OCI-LY7 (cell line): Measurements from ENCODE around the gene MACROD2. TPM values are rescaled to one million over a fixed set of nuclear protein-coding genes. Genes with fewer than 3 reads are reported as not detected.

Experiments used
- BruUV-seq: library from RNA; stranded (reverse); fragments of 400-500 nt; replicated peaks from 2 replicates; lab custom pipeline; 2021; lab: Mats Ljungman, UMichigan
- CTCF ChIA-PET: fragments of 300-600 bp; sonication (Branson Sonifier 250); formaldehyde crosslinking; loops from one replicate; lab custom pipeline; 2022; ENCODE audit warnings: antibody characterized with exemption; ENCODE audit not compliant: unreplicated experiment; lab: Charles Lee
- POLR2A ChIA-PET: fragments of 300-600 bp; sonication (Branson Sonifier 250); formaldehyde crosslinking; loops from one replicate; lab custom pipeline; 2022; ENCODE audit warnings: antibody characterized with exemption; lab: Charles Lee
- DNase-seq: peaks from one replicate; pipeline ENCODE4 v3.0.0-alpha.2; 2015; ENCODE audit warnings: low spot score
- H2AFZ ChIP-seq: fragments of 200-600 bp; sonication (generic), shearing (Covaris generic); 2 replicates; pipeline ENCODE4 v1.6.1; 2014; ENCODE audit warnings: mild to moderate bottlenecking, antibody characterized with exemption, low read length, moderate library complexity
- H3K27ac ChIP-seq: fragments of 200-600 bp; sonication (generic); 2 replicates; pipeline ENCODE4 v1.5.1; 2014; ENCODE audit warnings: mixed run types, low read depth, mild to moderate bottlenecking, moderate library complexity, low read length, inconsistent platforms; ENCODE audit not compliant: poor library complexity, severe bottlenecking
- H3K36me3 ChIP-seq: fragments of 200-600 bp; sonication (generic); 2 replicates; pipeline ENCODE4 v1.6.1; 2014; ENCODE audit warnings: mild to moderate bottlenecking, antibody characterized with exemption, low read length, moderate library complexity, mixed read lengths; ENCODE audit not compliant: insufficient read depth
- H3K4me1 ChIP-seq: fragments of 200-600 bp; sonication (generic); 2 replicates; pipeline ENCODE4 v1.5.1; 2014; ENCODE audit warnings: mild to moderate bottlenecking, low read length; ENCODE audit not compliant: insufficient read depth, poor library complexity, severe bottlenecking
- H3K4me2 ChIP-seq: fragments of 200-600 bp; sonication (generic); 2 replicates; pipeline ENCODE4 v1.6.1; 2014; ENCODE audit warnings: mild to moderate bottlenecking, low read length
- H3K4me3 ChIP-seq: fragments of 200-600 bp; sonication (generic); 2 replicates; pipeline ENCODE4 v1.5.1; 2014; ENCODE audit warnings: mild to moderate bottlenecking, low read depth, low read length; ENCODE audit not compliant: poor library complexity, severe bottlenecking
- H3K79me2 ChIP-seq: fragments of 200-600 bp; sonication (generic); 2 replicates; pipeline ENCODE4 v1.6.1; 2016; ENCODE audit warnings: low read depth, mild to moderate bottlenecking, low read length, moderate library complexity, mixed read lengths; ENCODE audit not compliant: insufficient read depth
- H3K9me2 ChIP-seq: fragments of 200-600 bp; sonication (generic); 2 replicates; pipeline ENCODE4 v1.6.1; 2016; ENCODE audit warnings: mild to moderate bottlenecking, low read length, mixed read lengths; ENCODE audit not compliant: insufficient read depth
- H3K9me3 ChIP-seq: fragments of 200-600 bp; sonication (generic); 2 replicates; pipeline ENCODE4 v1.6.1; 2014; ENCODE audit warnings: mild to moderate bottlenecking, mixed run types, low read length, mixed read lengths
- H4K20me1 ChIP-seq: fragments of 200-600 bp; sonication (generic); 2 replicates; pipeline ENCODE4 v1.6.1; 2014; ENCODE audit warnings: mild to moderate bottlenecking, antibody characterized with exemption, low read length, moderate library complexity, mixed read lengths; ENCODE audit not compliant: insufficient read depth
- EZH2phosphoT487 ChIP-seq: fragments of 200-600 bp; sonication (generic); IDR thresholded peaks from 2 replicates; pipeline ENCODE4 v1.6.1; 2018; ENCODE audit warnings: low read depth, borderline replicate concordance, mild to moderate bottlenecking, mixed run types, antibody characterized with exemption, low read length, moderate library complexity, mixed read lengths
- intact Hi-C: fragments of 100-400 bp; cut with micrococcal nuclease; formaldehyde crosslinking; loops from one replicate; pipeline ENCODE4 v1.10.0; 2022; ENCODE audit not compliant: unreplicated experiment
- total RNA-seq, 2 experiments: library from RNA; depleted of rRNA in 1 of 2; stranded (reverse); fragments of >200 nt in 1 of 2; shearing (Covaris generic) in 1 of 2; gene quantifications; 2 replicates each; pipeline ENCODE4 v1.2.3, GENCODE V29; 2014 to 2022
- TF ChIP-seq, protein P1 (sequence below): fragments of 200-600 bp; sonication (generic); conservative IDR thresholded peaks from 2 replicates; pipeline ENCODE4 v1.5.1; 2014; ENCODE audit warnings: mild to moderate bottlenecking, antibody characterized with exemption, low read length, moderate library complexity, mixed read lengths

MACROD2 gene
- total RNA-seq, 2 experiments from 2014 or later, result 0.09 to 4.5 TPM

DNA sequence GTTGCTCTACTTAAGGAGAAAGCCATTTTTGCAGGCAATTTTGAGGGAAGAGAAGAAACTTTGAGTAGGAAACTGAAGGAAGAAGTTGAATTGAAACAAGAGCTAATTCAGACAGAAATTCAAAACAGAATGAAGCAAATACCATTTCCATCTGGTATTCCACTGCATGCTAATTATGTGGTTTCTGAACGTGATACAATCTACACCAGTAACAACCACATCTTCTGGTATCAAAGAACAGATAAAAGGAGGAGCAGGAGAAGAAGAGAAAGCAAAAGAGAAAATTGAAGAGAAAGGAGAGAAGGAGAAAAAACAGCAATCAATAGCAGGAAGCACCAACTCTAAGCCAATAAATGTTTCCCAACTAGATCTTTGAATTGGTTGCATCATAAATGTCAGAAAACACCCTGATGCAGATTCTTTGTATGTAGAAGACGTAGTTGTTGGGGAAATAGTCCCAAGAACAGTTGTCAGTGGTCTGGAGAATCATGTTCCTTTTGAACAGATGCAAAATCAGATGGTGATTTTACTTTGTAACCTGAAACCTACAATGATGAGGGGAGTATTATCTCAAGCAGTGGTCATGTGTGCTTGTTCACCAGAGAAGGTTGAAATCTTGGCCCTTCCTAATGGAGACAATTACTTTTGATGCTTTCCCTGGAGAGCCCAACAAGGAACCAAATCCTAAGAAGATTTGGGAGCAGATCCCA, 132.4 kb downstream of the MACROD2 start:
- CTCF ChIA-PET, result no interaction called here
- no TSS peak for BruUV-seq
- intact Hi-C loops, result no loop called here

DNA sequence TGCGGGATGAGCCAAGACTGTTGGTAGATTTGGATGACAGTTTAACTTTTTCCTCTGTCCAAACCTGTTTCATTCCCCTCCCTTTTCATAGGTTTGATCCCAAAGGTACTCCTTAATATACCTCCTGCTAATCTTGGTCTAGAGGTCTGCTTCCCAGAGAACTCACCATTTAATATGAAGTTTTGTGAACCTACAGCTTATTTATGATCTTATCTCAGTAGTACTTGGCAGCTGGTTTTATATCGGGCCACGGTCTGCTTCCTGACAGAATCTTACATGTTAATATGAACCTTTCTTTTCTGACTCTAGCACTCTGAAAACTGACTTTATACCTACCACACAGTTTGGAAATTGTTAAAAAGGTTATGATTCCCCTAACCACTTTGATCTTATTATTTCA, 138.7 kb downstream of the MACROD2 start:
- Histone ChIP-seq H3K4me1 (no peaks in the 10 kb centered on the region), H3K36me3 (no peaks in the 10 kb centered on the region), H3K4me2 (no peak overlapping the region), H3K79me2 (no peaks in the 10 kb centered on the region), H3K4me3 (no peak overlapping the region), H3K9me2 (no peaks in the 10 kb centered on the region), H2AFZ (no peak overlapping the region), H3K27ac (no peak overlapping the region), H4K20me1 (no peaks in the 10 kb centered on the region), H3K9me3 (no peaks in the 10 kb centered on the region)
- intact Hi-C loops, result no loop called here
- ChIA-PET POLR2A (no interaction called here), CTCF (no interaction called here)
- TF ChIP-seq, protein P1, sequence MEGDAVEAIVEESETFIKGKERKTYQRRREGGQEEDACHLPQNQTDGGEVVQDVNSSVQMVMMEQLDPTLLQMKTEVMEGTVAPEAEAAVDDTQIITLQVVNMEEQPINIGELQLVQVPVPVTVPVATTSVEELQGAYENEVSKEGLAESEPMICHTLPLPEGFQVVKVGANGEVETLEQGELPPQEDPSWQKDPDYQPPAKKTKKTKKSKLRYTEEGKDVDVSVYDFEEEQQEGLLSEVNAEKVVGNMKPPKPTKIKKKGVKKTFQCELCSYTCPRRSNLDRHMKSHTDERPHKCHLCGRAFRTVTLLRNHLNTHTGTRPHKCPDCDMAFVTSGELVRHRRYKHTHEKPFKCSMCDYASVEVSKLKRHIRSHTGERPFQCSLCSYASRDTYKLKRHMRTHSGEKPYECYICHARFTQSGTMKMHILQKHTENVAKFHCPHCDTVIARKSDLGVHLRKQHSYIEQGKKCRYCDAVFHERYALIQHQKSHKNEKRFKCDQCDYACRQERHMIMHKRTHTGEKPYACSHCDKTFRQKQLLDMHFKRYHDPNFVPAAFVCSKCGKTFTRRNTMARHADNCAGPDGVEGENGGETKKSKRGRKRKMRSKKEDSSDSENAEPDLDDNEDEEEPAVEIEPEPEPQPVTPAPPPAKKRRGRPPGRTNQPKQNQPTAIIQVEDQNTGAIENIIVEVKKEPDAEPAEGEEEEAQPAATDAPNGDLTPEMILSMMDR, result no peak
- TF ChIP-seq EZH2phosphoT487, result no peak
- BruUV-seq, result no TSS peak
- no peak for DNase-seq

More for the DNA sequence above, 132.4 kb downstream of the MACROD2 start:
- POLR2A ChIA-PET, result no interaction called here
- H3K4me1 ChIP-seq, result no peaks in the 10 kb centered on the region
- no peaks in the 10 kb centered on the region for H4K20me1 ChIP-seq
- TF ChIP-seq, protein P1, result no peak
- TF ChIP-seq EZH2phosphoT487, result no peak
- no peaks in the 10 kb centered on the region for H3K9me2 ChIP-seq
- H3K9me3 ChIP-seq, result no peaks in the 10 kb centered on the region
- no peak overlapping the region for H3K4me2 ChIP-seq
- no peak overlapping the region for H3K27ac ChIP-seq
- H2AFZ ChIP-seq, result no peak overlapping the region
- H3K4me3 ChIP-seq, result no peak overlapping the region
- H3K79me2 ChIP-seq, result no peaks in the 10 kb centered on the region
- H3K36me3 ChIP-seq, result no peaks in the 10 kb centered on the region
- no peak for DNase-seq

DNA sequence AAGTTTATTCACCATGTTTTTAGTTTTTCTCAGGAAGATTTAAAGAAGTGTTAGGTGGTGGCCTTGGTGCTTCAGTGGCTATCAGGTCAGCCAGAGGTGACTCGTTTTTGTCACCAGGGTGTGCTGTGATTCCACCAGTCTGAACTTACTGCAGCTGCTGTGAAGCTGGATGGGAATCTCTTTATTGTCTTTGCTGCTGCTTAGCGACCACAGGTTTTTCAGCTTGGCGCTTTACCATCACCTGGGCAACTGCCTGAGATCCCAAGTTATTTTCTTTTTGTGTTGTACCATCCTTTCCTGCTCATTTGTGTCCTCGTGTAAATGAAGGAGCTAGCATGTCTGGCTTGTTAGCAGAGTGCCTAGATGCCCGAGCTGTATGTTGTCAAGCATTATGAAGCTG, 146.9 kb downstream of the MACROD2 start:
- no peaks in the 10 kb centered on the region for H4K20me1 ChIP-seq
- no peaks in the 10 kb centered on the region for H3K9me2 ChIP-seq
- peak; percentile 0 for DNase-seq
- TF ChIP-seq EZH2phosphoT487, result no peak
- TF ChIP-seq, protein P1, result peak; percentile 48
- no peaks in the 10 kb centered on the region for H3K79me2 ChIP-seq
- H3K4me3 ChIP-seq, result no peak overlapping the region
- no peaks in the 10 kb centered on the region for H3K36me3 ChIP-seq
- intact Hi-C loops, result no loop called here
- no peak overlapping the region for H3K4me2 ChIP-seq
- no peak overlapping the region for H2AFZ ChIP-seq
- CTCF ChIA-PET, result no interaction called here
- no TSS peak for BruUV-seq
- no peaks in the 10 kb centered on the region for H3K4me1 ChIP-seq
- H3K9me3 ChIP-seq, result no peaks in the 10 kb centered on the region
- no peak overlapping the region for H3K27ac ChIP-seq
- POLR2A ChIA-PET, result no interaction called here
